Stimulated activated CD4-positive, alpha-beta T cell treated with anti-CD3 and anti-CD28 coated beads, Interleukin-4, amount 100 ng/mL, for 1 hour (primary cell): ENCODE results near the gene WWTR1.

ENCODE experiments used
- DNase-seq: peaks from one replicate; pipeline ENCODE4 v3.0.0-alpha.2; 2020

Gene WWTR1

DNA sequence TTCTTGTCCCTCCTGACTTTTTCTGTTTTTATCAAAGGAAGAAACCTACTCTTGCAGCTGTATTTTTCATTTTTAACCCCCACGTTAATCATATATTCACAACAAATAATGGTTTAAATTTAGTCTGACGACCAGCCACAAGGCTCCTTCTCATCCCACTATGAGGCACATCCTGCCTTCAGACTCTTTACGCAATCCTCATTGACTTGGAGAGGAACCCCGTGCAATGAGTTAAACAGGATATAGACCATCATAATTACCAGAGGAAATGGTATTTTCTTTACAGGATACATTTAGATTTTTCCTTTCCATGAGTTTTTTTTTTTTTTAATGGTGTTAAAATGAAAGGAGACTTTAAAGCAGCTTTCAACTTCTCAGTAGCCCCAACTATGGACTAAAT is 68.5 kb downstream of the WWTR1 start:
- DNase-seq: no peak

DNA sequence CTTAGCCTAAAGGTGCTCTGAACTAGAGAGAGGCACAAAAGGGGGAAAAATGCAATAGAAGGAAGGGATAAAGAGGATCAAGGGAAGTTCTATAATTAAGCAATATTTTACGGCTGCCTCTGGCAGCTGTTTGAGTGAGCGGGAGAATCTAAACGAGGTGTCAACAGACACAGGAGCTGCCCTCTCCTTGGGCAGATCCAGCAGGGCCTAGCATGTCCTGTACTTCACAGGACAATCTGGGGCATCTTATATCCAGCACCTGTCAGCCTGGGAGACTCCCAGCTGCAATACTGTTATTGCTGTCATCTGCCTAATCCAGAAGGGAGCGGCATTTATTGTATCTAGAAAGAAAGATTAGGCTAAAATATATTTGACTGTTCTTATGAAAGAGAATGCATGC is 68.9 kb downstream of the WWTR1 start:
- DNase-seq: no peak

DNA sequence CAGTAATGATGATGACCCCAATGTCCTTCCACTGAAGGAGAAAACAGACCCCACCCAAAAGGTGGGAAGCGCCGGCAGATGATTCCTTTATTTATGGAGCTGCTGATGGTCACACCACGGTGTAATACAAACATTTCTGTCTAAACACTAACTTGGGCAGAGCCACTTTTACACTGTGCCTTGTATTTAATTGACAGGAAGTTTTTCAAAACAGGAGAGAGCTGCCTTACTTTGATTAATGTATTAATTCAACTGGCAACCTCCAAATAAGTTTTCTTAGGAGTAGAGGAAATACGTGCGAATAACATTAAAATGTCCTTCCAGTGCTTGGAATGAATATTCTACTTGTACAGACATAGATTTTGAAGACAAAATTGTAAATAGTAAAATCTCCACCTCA is 70.4 kb downstream of the WWTR1 start:
- no peak for DNase-seq

DNA sequence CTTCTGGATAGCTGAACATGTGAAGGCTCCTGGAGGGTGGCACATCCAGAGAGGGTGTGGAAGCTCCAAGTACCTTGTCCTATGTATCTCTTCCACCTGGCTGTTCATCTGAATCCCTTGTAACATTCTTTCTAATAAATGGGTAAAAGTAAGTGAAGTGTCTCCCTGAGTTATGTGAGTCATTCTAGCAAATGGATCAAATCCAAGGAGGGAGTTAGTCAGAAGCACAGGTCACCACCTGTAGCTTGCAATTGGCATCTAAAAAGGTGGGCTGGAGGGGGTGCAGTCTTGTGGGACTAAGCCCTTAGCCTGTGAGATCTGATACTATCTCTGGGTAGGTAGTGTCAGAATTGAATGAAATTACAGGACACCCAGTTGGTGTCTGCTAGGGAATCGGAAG is 71.0 kb downstream of the WWTR1 start:
- no peak for DNase-seq

DNA sequence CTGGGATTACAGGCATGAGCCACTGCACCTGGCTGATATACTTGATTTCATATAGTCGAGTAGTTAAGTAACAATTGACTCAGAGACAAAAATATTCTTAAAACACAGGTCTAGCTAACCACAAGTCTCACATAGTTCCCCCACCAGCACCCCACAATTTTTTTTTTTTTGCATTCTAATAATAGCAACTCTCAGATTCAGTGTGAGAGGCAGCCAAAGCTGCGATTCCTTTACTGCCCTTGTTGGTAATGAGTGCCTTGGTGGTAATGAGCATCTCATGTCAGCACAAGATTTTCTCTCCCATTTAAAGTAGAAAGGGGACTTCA is 72.5 kb downstream of the WWTR1 start:
- DNase-seq: no peak

DNA sequence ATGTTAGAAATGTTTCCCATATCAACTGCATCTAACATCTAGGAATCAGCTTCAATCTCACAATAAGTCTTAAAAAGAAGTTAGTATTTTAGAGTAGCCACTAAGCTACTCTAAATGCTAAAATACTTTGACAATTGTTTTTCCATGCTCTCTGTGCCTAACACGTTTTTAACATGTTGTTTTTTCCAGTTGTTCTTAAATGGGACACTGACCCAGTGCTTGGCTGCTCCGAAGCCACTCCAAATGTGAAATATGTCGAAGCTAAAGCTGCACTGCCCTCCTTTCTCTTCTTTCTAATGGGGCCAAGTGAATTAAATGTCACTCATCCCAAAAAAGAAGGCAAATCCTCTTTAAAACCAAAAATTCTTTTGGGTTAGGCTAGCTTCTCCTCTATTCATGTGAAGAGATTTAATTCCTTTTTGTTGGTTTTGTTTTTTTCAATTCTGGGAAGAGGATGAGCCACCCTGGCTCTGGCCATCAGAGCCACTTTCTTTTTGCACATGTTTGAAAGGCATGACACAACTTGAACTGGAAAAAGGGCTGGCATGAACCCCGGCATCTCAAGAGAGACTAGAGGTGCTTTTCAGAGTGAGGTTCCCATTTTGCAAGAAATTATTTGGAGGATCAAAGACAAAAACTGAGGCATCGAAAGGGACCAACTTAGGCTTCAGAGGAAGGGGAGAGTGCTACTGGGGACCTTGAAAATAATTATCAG is 73.7 kb downstream of the WWTR1 start:
- no peak for DNase-seq

DNA sequence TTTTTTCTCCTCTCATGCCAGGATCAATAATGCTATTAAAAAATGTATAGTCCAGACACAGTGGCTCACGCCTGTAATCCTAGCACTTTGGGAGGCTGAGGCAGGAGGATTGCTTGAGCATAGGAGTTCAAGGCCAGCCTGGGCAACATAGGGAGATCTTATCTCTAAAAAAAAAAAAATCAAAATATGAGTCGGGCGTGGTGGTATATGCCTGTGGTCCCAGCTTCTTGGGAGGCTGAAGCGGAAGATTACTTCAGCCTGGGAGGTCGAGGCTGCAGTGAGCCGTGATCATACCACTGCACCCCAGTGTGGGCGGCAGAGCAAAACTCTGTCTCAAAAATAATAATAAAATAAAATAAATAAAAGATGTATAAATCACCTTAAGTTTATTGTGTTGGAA is 75.4 kb downstream of the WWTR1 start:
- DNase-seq: no peak

DNA sequence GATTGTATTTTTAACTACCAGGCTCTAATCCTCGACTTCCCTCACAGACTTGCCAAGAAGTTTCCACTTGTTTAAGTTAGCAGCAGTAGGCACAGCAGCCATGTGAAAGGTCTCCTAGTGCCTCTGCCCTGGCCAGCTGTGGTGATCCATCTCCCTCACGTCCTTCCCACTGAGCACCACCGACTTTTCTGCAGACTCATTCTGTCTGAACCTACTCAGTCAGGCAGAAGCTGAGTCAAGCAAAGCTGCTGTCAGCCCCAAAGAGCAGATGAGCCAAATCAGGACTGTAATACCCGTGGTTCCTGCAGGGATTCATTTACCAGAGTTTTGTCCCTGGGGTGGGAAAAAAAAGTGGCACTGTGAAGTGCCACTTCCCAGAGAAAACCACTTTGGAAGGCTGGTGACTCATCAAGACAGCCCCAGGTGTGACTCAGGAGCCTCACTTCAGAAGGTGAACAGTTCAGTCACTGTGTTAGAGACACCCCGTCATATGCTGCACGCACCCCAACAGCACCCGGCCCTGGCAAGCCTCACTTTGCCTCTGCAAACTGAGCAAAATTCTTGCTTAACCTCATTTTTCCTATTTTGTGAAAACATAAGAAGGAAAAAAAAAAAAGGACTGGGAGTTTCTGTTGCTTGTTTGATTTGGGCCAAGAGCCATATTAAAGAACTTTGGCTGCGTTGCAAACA is 76.0 kb downstream of the WWTR1 start:
- DNase-seq: no peak

DNA sequence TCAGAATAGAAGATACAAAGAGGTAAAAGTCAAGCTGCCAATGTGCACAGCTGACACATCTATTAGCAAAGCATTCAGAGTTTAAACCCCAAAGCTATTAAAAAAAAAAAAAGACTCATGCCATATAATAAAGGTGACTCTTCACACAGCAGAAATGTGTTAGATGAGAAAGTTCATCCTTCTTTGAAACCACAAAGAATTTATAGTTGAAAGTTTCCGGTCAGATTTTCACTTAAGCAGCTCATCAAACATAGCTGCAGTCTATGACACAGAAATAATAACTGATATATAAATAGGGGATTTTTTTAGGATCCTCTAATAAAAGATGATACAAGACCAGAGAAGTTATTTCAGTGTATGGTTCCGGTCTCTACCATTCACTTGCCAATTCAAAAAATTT is 76.6 kb downstream of the WWTR1 start:
- no peak for DNase-seq

DNA sequence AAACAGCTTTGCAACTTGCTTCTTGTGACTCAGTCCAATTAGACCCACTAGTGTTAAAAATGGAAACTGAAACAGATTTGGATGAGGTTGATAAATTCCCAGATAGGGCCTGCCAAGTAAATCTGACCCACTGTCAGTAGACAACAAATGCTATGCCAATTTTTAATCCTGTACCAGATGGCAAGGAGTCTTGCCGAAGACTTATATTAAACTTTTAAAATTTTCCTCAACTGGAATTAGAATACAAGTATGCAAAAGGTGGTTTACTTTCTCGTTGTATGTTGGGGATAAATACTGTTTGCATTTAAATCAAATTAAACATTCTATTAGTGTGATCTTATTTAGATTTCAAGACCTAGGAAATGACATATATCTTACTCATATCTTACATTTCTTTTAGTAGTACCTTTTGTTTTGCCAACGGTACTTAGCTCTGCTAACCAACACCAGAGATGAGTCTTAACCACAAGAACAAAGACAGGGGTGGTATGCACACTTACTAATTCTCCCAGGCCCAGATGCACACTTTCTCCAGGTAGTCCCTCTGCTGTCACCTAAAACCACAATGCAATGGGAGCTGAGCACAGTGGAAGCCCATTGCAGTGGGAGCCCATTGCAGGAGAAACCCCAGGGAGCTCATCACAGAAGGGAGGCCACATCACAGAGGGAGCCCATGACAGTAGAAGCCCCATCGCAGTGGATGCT is 77.8 kb downstream of the WWTR1 start:
- no peak for DNase-seq

DNA sequence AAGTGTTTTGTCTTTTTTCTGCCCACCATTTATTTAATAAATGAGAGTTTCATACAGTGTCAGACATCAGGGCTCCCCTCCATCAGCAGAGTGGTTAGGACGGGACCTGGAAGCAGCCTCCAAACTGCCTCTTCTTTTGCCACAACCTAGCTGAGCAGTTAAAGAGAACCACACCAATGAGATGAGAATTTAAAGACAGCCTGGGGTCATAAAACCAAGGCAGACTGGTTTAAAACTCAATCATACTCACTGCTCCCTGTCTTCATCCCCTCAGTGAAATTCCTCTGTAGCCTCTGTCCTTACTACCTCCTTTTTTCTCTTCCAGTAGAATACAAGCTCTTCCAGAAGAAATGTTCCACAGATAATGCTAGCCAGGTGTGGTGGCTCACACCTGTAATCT is 78.7 kb downstream of the WWTR1 start:
- DNase-seq: no peak

DNA sequence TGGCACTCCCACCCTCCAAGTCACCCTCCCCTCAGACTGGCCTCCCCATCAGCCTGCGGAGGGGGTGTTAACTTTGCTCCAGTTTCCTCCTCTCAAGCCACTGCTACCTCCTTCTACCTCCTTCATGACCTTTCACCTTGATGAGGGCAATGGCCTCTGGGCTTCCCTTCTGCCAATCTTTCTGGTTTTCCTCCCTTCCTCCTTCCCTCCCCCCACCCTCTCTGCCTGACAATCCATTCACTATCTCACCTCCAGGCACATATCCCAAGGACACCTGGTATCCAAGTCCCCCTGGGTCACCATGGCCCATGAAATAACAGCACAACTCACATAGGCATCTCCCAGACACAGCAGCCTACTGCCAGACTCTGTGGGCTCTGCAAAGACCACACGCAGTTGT is 80.0 kb downstream of the WWTR1 start:
- DNase-seq: no peak

DNA sequence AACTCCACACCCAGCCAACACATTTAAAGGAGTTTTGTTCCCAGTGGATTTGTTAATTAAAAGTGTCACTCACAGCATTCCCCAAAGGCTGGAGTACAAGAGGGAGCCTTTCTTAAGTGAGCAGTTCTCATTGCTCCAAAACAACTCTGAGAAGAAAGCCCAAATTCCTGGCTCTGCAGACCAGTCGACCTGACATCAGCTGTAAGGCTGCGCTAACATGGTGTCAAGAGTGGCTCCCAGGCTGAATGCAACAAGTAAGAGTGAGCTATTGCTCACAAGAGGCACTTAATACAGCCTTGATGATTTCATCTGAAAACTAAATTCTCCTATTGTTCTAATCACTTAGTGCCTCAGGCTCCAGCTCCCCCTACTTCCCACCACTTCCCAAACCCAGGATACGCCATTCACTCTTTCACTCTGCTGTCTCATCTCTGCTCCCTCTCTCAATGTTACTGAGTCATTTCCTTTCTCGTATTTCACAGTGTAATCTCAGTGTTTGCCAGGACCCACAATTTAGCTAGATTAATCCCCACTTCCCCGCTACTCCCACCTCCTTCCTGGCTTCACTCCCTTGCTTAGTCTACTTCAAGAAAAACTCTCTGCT is 81.8 kb downstream of the WWTR1 start:
- no peak for DNase-seq

DNA sequence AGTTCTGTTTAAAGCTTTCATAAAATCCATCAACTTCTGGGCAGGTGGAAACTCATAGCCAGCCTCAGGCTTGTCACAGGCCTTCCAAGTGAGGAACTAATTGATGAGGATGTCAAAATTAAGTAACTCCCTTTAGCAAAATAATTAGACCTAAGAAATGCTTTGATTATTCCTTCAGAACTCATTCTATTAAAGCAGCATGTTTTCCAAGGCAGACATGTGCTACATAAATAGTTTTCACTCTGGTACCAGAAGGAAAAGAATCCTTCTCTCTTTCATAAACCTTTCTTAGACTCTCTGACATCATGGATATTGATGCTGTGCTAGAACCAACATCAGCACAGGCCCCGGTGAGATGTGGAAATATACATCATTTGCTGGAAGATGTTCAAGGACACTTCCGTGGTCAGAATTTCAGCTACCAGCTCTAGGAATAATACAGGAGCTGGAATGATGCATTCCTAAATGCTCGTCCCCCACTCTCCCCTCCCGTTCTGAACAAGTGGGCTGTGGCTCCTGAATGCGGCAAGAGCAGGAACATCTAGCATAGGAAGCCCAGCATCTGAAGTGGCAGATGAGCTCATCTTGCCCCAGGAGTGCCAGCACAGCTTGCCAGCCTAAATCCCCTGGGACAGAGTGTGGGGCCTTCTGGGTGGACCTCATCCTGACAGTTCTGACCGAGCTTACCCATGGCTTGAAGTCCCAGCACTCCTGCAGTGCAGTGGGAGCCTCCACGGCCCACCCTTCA is 82.4 kb downstream of the WWTR1 start:
- DNase-seq: no peak

DNA sequence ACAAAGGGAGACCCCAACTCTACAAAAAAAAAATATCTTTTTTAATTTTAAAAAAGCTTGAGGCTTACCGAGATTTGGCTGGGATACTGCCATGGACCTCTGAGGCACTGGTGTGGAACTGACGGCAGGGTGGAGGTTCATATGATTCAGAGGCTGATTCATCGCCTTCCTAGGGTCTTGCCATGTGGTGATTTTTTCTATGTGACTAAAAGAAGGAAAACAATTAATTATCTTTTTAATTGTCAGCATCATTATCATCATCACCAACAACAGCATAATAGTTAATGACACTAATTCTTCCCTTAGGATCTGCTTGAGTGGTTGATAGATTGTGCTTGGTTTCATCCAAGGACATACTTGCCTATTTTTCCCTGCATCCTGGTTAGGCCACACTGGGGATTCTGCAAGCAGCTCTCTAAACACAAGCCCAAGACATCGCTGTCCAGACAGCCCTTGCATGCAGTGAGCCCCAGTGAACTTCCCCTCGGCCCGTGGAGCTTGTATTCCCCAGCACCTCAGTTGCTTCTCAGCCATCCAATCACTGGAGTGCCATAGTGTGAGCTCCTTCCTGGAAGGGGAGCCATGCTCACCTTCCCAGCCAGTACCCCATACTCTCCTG is 84.9 kb downstream of the WWTR1 start:
- DNase-seq: no peak

DNA sequence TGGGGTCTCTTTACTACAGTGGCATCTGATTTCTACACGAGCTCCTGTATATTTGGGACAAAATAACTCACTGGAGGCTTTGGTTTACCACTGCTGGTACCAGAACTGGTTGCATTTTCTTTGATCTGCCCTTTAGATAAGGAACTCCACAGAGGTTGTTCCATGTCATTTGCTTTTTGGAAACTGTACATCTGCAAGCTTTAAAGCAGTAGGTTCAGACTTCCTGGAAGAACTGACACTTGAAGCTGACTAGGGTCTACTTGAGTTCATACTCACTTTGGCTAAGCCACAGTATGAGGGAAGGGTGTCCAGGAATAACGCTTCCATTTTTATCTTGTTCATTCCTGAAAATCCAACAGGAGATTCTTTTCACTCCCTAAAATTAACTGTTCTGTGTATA is 86.4 kb downstream of the WWTR1 start:
- DNase-seq: no peak

DNA sequence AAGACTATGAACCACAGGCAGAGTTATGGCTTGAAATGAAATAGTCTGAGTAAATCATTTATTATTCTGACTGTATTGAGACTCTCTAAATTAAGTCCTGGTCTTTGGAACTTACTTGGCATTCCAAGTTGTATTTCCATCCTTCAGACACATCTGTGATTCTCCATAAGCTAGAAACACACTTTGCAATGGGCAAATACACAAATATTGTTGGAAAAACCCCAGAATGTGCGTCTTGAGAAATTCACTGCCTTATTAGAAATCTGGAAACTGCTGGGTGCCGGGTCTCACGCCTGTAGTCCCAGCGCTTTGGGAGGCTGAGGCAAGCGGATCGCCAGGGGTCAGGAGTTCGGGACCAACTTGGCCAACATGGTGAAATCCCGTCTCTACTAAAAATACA is 87.8 kb downstream of the WWTR1 start:
- DNase-seq: no peak

DNA sequence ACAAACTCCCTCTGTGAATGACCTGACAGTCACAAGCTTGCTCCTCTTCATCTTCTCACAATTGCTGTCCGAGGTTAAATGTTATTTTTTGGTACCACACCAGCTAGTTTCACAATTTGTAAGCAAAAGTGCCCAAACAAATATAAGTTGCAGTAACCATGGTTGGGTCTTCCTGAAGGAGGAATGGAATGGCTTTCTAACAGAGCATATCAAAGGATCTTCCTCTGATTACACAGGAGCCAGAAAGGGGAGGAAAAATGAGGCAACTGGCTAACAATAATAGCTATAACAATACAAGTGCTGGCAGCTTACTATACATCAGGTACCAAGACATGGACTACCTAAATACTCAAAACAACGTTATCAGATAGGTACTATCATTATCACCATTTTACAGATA is 90.4 kb downstream of the WWTR1 start:
- DNase-seq: no peak

DNA sequence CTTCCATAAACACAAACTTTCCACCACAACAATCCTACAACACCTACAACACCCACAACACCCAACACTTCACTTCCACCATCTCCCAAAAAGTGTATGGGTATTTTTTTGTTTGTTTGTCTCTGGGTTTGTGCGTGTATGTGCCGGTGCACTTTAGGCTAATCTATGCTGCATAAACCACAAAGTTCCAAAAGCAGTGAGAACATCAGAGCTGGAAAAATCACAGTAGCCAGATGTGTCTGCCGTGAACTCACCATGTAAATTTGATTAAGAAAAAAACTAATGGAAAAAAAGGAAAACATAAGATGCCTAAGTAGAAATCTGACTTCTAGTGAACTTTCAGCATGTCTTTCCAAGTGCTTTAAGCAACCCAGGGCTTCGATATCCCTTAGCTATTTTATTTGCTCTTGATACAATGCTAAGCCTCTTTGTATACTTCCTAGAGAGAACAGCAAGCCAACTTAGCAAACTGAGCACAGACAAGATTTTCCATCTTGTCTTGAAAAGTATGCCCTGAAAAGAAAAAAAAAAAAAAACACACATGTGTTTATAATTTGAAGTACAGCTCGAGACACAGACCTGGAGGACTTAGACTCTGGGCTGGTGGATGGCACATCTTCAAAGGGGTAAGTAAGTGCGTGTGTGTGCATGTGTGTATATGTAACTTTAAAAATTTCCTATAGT is 91.4 kb downstream of the WWTR1 start:
- no peak for DNase-seq

DNA sequence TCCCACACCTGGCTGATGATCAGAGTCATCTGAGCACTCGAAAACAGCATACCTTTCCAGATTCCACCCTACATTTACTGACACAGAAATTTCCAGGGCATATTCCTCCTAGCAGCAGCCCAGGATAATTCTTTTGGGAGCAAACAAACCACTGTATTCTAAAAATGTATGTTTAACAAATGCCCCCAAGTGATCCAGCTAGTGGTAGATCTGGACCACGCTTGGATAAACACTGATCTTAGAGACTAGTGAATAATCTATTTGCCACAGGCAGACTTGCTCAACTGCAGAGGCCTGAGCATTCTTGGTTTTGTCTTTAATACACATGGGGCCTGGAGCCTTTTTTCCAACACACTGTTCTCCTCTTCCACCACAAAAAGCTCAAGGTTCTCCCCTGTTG is 93.7 kb downstream of the WWTR1 start:
- no peak for DNase-seq

DNA sequence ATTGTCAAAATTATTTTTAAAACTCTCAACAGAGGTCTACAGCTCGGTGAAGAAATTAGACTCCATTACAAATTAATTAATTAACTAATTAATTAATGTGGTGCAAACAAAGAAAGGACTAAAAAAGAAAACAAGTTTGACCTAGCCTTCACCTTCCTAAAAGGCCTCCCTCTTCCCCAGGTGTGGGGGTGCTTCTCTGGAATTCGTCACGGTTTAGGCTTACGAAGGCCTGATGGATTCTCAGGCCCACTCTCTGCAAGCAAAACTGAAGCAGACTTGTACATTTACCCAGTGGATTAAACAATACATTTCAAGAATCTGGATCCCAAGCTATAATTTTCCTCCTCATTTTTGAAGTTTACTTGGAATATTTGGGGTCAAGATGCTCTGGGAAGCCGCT is 94.7 kb downstream of the WWTR1 start:
- DNase-seq: no peak

DNA sequence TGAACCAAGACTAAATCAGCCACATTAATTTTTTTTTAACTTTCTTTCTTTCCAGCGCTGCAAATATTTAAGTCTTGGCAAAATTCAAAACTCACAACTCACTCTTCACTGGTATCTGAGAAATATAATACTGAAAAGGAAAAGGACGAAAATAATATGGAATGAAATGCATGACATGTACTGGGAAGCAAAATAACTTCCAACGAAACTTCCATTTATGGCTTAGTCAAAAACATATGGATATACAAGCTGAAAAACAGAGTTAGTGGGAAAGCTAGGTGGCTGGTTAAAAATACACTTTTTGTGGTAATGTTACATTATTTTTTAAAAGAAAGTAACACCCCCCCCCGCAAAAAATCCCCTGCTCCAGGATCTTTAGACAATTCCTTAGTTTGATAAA is 97.2 kb downstream of the WWTR1 start:
- no peak for DNase-seq
